ENCODE results near the gene EMILIN1.
"Not testable (repeated sequence)": the region's sequence is repeated elsewhere in the genome, so short reads cannot be mapped to it uniquely, and the experiment has no call there.

Gene EMILIN1

DNA sequence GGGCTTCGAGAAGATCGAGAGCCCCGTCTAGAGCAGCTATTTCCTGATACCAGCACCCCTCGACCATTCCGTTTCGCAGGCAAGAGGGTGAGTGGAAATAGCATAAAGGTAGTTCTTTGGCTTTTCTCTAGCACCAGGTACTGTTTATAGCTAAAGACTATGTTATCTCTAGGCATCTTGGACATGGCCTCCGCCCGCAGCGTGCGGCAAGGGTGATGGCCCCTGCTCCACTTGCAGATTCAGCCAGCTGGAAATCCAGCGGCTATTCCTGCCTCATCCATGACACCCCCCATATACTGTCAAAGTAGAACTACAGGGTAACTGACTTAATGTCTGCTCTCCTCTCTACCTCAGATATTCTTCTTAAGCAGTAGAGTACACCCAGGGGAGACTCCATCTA lies 23.7 kb upstream of the EMILIN1 start:
- DNase-seq, result no peak

DNA sequence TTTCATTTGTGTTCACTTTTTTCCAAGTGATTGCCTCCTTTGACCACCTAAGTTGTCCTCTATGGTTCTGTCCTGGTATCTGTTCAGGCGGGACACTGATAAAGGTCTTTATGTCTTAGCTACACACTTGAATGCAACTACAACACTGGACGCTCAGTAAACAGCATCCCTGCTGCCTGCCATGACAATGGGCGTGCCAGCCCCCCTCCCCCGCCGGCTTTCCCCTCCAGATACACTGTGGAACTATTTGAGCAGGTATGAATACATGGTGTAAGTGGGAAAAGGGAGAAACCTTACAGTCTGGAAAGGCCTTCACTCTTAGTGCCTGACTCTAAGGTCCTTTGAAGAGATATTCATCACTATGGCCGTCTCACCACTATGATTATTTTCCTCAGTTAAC lies 21.2 kb upstream of the EMILIN1 start:
- no peak for DNase-seq

DNA sequence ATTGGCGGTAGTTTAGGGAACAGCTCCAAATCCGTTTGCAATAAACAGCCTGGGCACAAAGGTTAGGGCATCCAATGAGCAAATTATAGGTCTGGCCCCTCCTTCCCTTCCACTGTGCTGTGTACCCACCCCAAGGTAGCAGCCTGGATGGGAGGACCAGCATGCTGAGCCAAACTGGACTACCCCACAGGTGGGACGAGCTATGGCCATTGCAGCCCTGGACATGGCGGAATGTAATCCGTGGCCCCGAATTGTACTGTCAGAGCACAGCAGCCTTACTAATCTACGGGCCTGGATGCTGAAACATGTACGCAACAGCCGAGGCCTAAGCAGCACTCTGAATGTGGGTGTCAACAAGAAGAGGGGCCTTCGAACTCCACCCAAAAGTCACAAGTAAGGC lies 20.2 kb upstream of the EMILIN1 start:
- no peak for DNase-seq

DNA sequence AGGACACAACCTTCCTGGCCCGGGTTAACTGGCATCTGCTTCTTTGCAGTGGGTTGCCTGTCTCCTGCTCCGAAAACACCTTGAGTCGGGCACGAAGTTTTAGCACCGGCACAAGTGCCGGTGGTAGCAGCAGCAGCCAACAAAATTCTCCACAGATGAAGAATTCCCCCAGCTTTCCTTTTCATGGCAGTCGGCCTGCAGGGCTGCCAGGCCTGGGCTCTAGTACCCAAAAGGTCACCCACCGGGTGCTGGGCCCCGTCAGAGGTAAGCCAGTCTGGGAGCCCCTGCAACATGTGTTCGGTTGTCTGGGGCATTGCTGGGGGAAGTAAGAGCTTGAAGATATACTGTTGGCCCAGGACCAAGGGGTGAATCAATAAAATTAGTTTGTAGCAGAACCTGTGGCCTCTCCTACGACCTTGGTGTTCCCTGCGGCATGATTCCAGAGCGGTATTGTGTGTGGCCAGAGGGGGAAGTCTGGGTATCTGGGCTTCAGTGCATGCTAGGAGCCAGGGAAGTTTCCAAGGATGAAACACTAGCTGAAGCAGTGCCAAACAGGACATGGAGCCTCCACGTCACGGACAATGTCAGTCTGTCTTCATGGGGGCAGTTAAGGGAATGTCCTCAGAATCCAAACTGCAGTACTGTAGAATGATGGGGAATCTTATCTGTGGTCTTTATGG lies 19.1 kb upstream of the EMILIN1 start:
- DNase-seq, result no peak

DNA sequence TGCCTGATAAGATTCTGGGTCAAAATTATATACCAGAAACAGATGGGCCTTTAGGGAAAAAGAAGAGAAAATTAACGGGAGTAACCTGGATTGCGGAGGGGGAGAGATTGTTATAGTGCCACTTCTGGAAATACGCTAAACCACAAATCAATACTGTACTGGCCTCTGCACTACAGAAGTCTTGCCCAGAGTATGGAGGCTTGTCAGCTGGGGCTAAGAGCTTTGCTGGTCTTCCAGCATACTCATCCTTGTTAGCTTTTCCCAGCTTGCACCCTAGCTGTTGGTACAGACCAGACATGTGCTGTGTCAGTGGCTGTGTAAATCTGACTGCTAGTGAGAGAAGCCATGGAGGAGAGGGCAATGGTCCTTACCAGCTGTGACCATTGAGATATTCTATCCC lies 18.1 kb upstream of the EMILIN1 start:
- no peak for DNase-seq

DNA sequence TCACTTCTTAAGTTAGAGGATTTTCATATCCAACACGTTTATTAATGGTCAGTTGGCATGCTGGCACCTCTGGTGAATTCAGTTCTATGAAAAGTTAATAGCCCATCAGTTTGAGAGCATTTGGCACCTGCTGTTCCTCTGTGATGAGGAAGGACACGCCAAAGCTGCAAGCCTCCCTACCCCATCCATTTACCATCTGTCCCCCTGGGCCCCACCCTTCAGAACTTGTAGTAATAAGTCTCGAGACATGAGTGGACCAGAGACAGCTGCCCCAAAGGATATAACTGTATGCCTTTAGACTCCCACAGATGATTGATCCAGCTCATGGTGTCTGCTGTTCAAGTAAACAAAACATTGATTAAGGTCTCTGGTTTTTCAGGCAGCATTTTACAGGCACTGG lies 13.3 kb upstream of the EMILIN1 start:
- no peak for DNase-seq

DNA sequence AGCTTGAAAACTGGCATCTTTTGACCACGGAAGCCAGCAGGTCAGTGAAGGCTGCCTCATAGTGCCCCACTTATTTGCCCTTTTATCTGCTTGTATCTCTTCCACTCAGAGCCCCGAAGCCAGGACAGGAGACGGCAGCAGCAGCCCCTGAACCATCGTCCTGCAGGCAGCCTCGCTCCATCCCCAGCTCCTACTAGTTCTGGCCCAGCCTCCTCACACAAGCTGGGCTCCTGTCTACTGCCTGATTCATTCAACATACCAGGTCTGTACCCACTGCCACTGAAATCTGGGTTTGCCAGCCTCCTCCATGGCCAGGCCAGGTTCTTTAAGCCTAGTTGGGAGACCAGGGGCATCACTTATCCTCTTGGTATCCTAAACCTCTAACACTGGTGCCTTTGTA lies 11.0 kb upstream of the EMILIN1 start:
- DNase-seq, result no peak

DNA sequence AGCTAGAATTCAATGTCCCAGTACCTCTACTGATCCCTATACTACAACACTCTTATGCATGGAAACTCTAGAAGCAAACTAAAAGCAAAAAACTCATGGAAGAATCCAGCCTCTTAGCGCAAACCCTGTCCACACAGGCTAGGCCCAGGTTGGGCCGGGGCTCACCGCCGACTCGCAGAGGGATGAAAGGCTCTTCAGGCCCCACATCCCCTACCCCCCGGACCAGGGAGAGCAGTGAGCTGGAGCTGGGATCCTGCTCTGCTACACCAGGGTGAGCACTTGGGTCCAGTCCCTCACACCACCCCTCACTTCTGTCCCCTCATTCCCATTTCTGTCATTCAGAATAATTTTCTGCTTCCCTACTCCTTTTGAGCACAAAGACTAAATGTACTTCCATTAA lies 9.0 kb upstream of the EMILIN1 start:
- no peak for DNase-seq

DNA sequence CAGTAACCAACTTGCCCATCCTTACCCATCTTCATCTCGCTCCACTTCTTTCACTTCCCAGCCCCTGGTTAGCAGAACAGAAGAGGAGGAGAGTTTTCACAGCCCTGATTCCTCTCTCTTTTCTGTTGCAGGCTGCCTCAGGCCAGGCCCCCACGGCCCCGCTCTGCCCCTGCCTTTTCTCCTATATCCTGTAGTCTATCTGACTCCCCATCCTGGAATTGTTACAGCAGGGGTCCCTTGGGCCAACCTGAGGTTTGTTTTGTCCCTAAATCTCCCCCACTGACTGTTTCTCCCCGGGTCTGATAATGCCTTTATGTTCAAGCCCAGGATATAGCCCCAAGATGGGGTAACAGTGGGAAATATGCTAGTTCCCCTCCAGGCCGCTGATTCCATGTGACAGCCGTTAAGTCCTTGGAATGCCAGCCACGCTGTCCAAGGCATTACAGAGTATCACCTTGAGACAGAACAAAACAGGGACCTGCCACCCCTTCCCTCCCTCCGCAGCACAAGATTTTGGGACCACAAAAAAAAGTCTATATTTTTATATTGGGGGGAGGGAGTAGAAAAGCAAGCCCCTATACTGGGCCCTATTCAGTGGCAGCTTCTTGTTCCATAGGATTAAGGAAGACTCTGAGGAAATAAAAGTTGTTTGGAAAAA lies 8.3 kb upstream of the EMILIN1 start:
- no peak for DNase-seq

DNA sequence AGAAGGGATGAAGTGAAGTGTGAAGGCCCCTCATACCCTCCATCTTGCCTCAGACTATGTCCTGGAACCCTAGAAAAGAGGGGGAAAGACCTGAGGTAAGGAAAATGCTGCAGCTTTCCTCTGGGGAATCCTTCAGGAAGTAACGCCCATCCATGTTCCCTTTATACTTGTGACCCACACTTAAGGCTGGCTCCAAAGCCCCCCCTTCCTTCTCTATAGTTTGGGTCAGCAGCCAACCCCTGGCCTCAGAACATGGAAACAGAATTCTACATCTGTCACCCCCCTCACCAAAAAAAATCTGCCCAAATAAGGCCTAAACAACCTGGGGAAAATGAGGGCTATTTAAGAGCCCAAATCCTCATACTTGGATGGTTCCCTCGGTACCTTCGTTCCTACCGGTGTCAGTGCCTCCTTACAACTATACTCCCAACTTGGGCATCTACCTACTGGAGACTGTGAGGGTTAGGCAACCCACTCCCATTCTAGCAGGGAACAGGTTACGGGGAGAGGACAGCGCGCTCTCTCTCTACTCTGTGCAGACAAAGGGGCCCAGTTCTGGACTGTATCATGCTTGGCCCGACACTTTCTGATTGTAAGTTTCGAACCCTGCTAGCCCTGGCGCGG lies 7.7 kb upstream of the EMILIN1 start:
- no peak for DNase-seq

DNA sequence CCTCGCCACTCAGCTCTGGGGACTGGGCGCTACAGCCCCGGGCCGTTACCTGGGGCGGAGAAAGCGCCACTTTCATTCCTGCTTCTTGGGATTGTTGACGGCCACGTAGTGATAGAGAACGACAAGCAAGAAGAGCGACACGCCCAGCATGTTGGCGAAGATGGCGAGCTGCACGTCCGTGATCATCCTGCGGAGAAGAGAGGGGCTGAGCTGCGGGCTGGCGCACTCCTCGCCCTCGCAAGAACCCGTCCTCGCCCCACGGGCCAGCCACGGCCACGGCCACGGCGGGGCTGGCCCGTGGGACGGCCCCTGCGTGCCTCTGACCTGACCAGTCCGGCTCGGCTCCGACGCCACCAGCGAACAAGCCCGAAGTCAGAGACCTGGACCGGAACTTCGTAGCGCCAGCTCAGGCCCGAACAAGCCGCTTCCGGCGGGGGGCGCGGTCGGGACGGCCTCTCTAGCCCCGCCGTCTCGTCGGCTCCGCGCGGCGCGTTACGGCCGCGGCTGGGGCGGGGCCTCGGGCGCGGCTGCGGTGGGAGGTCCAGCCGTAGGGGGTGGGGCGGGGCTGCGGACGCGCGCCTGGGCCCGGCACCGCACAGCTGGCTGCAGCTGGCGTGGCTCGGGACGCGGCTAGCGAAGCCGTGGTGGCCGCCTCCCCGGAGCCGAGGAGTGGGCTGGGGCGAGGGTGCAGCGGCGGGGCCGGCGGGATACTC lies 7.0 kb upstream of the EMILIN1 start, which contains the start of gene OST4:
Gene OST4, minus strand, starts transcription at position 378 of the 713 bp plus-strand sequence.
- DNase-seq, result peak; percentile 90

DNA sequence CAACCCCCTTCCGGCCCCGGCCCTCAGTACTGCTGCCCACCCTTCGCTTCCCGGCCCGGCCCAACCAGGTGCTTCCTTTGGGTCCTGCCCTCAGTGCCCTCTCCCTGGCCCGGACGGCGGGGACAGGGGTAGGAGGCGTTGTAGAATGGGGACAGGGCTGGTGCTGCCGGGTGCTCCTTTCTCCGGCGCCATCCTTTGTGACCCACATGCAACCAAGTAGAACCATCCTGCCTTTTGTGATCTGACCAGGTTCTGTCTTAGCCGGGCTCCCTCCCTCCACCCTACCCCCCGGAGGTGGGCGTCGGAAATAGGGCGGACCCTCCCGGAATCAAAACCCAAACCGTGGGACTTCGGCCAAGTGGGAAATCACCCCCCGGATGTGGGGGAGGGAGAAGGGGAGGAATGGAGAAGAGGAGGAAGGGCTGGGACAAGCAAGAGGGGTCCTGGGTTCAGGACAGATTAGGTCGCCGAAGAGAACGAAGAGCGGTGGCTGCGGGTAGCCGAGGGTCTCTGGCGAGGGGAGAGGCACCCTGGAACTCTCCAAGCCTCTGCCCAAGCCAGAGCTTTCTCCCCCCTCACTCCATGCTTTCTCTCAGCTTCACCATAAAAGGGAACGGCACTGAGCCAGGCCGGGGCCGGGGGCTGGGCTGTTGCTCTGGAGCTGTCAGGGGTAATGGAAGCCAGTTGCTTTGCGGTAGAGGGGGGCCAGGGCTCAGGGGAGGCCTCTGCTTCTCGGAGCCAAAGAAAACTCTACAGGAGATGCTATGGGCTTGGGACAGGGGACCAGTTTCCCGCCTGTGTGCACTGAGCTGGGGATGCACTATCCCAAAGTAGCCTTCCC lies 6.2 kb upstream of the EMILIN1 start:
- DNase-seq, result peak; percentile 61

DNA sequence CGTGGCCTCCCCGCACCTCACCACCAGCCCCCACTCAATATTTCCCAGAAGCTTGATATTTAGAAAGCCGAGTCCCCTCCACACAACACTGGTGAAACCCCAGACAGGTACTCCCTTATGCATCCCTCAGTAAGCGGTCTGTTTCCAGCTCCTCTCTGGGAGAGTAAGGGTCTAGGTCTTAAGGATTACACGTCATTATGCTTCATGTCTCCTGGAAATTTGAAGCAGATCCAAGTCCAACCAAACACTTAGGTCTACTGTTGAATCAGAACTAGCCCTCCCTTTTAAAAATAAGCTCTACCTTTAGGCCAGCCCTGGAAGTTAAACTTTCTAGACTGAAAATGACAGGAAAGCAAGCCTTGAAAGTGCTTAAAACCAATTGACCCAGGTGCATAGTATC lies 5.5 kb upstream of the EMILIN1 start:
- no peak for DNase-seq

DNA sequence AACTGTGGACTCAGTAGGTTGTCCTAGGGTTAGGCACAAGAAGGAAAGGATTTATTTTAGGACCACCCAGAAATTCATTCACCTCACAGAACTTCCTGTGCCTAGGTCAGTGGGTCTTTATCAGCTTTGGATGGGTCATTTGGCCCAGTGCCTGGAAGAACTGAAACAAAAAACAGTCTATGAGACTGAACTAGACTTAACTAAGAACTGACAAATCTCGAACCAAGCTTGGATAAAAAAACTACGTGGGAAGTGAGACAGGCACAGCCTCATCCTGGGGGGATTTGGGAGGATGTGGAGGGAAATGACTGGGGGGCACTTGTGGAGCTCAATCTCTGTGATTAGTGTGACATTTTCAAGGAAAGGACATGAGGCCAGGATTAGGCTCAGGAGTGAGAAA lies 4.6 kb upstream of the EMILIN1 start:
- DNase-seq, result no peak

DNA sequence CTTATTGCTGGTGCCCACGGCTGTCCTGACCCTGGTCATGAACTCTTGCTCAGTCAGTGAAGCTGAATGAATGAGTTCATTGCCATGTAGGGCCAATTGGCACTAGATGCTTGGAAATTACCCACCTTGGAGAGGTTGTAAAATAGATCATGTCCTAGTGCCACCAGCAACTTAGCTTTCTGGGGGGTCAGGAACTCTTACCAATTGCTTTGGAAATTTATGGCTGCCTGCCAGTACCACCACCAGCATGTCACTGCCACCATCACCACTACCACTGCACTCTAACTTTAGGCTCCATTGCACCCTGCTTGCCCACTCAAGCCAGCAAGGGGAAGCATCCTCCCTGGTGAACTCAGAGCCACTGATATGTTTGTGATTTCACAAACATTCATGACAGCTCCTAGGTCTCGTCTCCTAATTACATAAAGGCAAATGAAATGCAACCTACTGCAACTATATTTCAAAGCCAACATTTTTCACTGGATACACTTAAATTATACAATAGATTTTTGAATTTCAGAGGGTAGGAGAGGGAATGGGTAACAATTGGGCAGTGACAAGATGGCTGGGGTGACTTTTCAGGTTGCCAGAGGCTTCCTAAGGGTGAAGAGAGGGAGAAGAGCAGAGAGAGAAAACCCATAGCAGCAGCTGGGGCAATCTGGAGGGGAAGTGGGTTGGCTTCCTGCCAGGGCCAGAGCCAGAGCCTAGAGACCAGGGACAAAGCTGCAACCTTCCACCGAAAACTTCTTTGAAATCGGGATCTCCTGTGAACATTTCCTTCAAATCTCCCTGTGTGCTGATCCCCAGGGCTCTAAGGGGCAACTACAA lies 3.5 kb upstream of the EMILIN1 start:
- peak; percentile 38 for DNase-seq

DNA sequence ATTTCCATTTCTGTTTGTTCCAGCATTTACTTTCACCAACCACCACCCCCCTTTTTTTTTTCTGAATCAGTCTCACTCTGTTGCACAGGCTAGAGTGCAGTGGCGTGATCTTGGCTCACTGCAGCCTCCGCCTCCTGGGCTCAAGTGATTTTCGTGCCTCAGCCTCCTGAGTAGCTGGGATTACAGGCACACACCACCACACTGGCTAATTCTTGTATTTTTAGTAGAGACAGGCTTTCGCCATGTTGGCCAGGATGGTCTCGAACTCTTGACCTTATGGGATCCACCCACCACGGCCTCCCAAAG lies 2.9 kb upstream of the EMILIN1 start:
- not testable (repeated sequence) for DNase-seq

DNA sequence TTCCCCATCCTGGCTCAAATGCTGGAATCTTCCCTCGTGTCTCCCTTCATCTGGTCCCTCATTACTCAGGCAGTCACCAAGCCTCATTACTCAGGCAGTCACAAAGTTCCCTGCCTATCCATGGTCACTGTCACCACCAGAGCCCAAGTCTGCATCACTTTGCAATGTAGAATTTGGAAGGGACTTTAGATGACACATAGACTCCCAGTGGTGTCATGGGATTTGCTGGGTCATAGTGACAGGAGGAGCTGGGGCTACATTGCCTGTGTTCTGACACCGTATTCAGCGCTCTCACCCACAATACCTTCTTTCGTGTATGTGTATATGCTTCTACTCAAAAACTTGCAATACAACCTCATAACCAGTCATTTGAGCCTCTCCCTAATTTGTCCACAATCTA lies 2.1 kb upstream of the EMILIN1 start:
- no peak for DNase-seq

DNA sequence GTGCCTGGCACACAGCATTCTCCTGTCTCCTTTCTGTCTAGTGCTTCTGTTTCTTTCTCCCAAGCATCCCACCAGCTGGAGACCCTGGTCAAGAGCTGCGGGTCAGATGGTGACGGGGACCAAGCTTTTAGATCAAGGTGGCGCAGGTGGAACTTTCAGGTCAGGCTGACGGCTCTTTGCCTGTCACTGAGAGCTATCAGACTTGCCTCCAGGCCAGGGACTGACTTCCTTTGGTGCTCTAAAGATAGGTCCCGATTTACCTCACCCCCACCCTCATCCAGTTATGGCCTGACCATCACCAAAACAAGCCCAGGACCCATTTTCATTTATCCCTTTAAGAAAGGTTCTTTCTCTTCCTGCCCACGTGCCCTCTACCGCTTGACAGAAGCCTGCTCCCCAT lies 1.2 kb upstream of the EMILIN1 start:
- no peak for DNase-seq

DNA sequence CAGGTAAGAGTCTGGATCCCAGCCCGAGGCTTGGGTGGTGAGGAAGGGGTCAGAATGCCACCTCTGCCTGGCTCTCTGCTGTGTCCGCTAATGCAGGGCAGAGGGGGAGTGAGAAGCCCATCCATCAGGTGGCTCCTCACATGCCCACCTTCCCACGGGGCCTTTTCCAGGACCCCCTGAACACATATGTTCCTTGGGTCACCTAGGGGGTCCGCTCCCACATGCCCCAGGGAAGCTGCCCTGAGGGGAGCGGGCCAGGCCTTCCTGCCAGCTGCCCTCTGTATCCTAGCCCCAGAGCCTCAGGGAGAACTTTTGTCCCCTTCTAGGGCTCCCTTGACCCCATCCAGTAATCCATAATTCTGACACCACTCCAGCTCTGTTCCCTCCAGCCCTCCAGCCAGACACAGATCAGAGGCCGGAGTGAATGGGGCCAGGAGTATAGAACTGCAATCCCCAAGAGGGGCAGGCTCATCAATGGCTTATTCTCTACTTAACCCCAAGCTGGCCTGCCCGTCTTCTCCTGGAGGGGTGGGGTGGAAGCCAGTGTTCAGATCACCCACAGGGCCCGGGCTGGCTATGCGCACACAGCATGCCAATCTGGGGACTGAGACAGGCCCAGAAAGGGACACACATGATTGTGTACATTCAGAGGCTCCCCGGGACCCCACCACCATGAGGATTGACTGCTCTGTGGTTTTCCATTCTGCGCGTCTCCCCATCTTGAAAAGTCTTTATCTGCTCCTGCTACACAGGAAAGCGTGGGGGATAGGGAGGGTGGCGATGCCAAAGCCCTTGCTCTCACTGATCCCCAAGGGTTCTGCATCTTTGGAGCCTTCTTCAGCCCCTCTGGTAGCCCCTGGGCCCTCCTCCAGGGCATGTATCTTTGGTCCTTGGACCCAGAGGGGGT lies 1.1 kb downstream of the EMILIN1 start:
- no peak for DNase-seq

DNA sequence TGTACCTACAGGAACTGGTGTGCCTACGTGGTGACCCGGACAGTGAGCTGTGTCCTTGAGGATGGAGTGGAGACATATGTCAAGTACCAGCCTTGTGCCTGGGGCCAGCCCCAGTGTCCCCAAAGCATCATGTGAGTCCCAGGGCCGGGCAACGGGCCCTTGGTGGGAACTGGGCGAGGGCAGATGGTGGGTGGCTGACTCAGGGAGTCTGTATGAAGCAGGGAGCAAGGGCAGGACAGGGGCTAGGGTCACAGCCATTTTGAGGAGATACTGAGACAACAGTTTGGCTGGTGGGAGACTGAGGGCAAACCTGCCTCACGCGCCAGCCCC lies 1.7 kb downstream of the EMILIN1 start:
- DNase-seq, result no peak

DNA sequence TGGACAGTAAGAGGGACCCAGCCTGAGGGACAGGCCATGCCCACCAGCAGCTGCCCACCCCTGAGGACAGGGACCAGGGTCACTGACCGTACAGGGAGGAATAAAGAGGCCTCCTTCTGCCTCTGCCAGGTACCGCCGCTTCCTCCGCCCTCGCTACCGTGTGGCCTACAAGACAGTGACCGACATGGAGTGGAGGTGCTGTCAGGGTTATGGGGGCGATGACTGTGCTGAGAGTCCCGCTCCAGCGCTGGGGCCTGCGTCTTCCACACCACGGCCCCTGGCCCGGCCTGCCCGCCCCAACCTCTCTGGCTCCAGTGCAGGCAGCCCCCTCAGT lies 2.2 kb downstream of the EMILIN1 start:
- no peak for DNase-seq
